Trophoblast cell (in vitro differentiated cells and primary cell): ENCODE data around the gene EIF5.

Source experiments
- DNase-seq, 2 donors: peaks; one replicate each; pipeline ENCODE4 v3.0.0-alpha.2; 2016
- H2AFZ ChIP-seq: 2 replicates; pipeline ENCODE4 v1.6.1; 2013; ENCODE audit warnings: low read length, moderate library complexity, mild to moderate bottlenecking; ENCODE audit not compliant: insufficient read depth, poor library complexity
- H2AK5ac ChIP-seq: 2 replicates; pipeline ENCODE4 v1.6.1; 2013; ENCODE audit warnings: mild to moderate bottlenecking, low read length
- H2BK120ac ChIP-seq: 2 replicates; pipeline ENCODE4 v1.6.1; 2013; ENCODE audit warnings: low read length, mild to moderate bottlenecking, moderate library complexity; ENCODE audit not compliant: insufficient read depth, poor library complexity
- H2BK12ac ChIP-seq: 2 replicates; pipeline ENCODE4 v1.6.1; 2013; ENCODE audit warnings: mild to moderate bottlenecking, low read length, moderate library complexity
- H2BK5ac ChIP-seq: 2 replicates; pipeline ENCODE4 v1.6.1; 2013; ENCODE audit warnings: low read length, low read depth, moderate library complexity, mild to moderate bottlenecking; ENCODE audit not compliant: poor library complexity
- H3K14ac ChIP-seq: 2 replicates; pipeline ENCODE4 v1.6.1; 2013; ENCODE audit warnings: mild to moderate bottlenecking, low read length
- H3K18ac ChIP-seq: 2 replicates; pipeline ENCODE4 v1.6.1; 2013; ENCODE audit warnings: mild to moderate bottlenecking, low read length
- H3K23ac ChIP-seq: 2 replicates; pipeline ENCODE4 v1.6.1; 2013; ENCODE audit warnings: low read length
- H3K27ac ChIP-seq: 2 replicates; pipeline ENCODE4 v1.5.1; 2013; ENCODE audit warnings: low read depth, mild to moderate bottlenecking, inconsistent platforms, low read length, moderate library complexity
- H3K27me3 ChIP-seq: 2 replicates; pipeline ENCODE4 v1.6.1; 2013; ENCODE audit warnings: inconsistent platforms, mild to moderate bottlenecking, low read length, moderate library complexity; ENCODE audit not compliant: insufficient read depth
- H3K36me3 ChIP-seq, 2 experiments: 1 replicate in 1 of 2; 2 replicates in 1 of 2; pipeline ENCODE4 v1.6.1; 2013; ENCODE audit warnings: low read length in 2 of 2, mild to moderate bottlenecking in 2 of 2, moderate library complexity in 1 of 2; ENCODE audit not compliant: insufficient read depth in 2 of 2, control insufficient read depth in 1 of 2
- H3K4ac ChIP-seq: 2 replicates; pipeline ENCODE4 v1.6.1; 2013; ENCODE audit warnings: low read depth, mild to moderate bottlenecking, low read length, moderate library complexity
- H3K4me1 ChIP-seq, 2 experiments: 1 replicate in 1 of 2; 2 replicates in 1 of 2; pipeline ENCODE4 v1.6.1; 2013; ENCODE audit warnings: low read length in 2 of 2, mild to moderate bottlenecking in 2 of 2, moderate library complexity in 1 of 2; ENCODE audit not compliant: insufficient read depth in 2 of 2, control insufficient read depth in 1 of 2
- H3K4me2 ChIP-seq: 2 replicates; pipeline ENCODE4 v1.6.1; 2013; ENCODE audit warnings: inconsistent platforms, mild to moderate bottlenecking, low read length, moderate library complexity
- H3K4me3 ChIP-seq: 2 replicates; pipeline ENCODE4 v1.5.1; 2013; ENCODE audit warnings: mild to moderate bottlenecking, low read depth, low read length, inconsistent platforms
- H3K79me1 ChIP-seq: one replicate; pipeline ENCODE4 v1.6.1; 2013; ENCODE audit warnings: low read length
- H3K79me2 ChIP-seq: 2 replicates; pipeline ENCODE4 v1.6.1; 2013; ENCODE audit warnings: low read length, mild to moderate bottlenecking; ENCODE audit not compliant: control insufficient read depth, insufficient read depth, poor library complexity
- H3K9ac ChIP-seq: 2 replicates; pipeline ENCODE4 v1.6.1; 2013; ENCODE audit warnings: mild to moderate bottlenecking, low read length
- H3K9me3 ChIP-seq: 2 replicates; pipeline ENCODE4 v1.6.1; 2013; ENCODE audit warnings: low read depth, mild to moderate bottlenecking, control low read depth, inconsistent platforms, low read length; ENCODE audit not compliant: insufficient read depth
- H4K12ac ChIP-seq: 2 replicates; pipeline ENCODE4 v1.6.1; 2013; ENCODE audit warnings: low read depth, mild to moderate bottlenecking, low read length, moderate library complexity
- H4K8ac ChIP-seq: 2 replicates; pipeline ENCODE4 v1.6.1; 2013; ENCODE audit warnings: low read depth, mild to moderate bottlenecking, low read length, moderate library complexity
- H4K91ac ChIP-seq: one replicate; pipeline ENCODE4 v1.6.1; 2013; ENCODE audit warnings: low read depth, mild to moderate bottlenecking, low read length, moderate library complexity
- WGBS: extraction: QIAGEN DNeasy Blood & Tissue Kit; methylation state at CpG from one replicate; pipeline ENCODE4 v1.1.7; 2013; ENCODE audit warnings: missing lambda C conversion rate; ENCODE audit not compliant: insufficient read length, insufficient coverage; ENCODE audit errors: extremely low coverage; 5-methylcytosine and 5-hydroxymethylcytosine counted together

The EIF5 gene

DNA sequence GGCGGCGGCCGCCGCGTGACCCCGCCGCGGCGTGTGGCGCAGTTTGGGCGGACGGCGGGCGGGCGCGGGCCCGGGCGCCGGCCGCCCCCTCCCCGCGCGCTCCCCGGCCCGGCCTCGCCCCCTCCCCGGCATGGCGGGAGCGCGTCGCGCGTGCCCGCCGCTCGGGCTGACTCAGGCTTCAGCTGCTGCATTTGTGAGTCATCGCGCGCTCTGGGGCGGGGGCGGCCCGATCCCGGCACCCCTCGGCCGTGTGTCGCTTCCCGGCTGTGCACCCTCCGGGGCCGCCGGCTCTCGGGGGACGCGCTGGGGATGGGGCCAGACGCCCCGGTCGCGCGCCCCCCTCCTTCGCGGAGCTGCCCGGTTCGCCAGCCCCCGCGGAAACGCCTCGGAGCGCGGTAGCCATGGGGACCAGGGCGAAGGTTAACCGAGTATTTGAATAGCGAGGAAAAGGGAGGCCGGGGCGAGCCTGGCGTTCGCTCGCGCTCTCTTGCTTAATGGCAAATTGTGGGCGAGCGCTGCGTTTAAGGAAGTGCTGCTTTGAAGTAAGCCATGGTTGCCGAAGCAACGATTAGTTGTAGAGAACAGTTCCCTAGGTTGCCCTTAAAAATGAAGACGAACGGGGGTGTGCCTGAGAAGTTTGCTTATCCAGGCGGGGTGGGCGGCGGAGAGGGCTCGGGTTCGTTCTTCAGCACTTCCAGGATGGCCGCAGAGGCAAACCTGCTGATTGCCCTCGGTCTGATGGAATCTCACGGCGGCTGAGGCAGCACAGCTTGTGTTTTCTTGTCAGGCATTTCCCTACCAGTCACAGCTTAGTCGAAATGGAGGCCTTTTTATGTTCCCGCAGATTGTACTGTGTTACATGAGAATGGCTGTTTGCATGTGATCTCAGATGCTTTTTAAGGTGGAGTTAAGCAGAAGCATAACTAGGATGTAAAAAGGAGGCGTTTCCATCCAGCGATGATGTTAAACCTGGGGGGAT is 896 bp downstream of the EIF5 start:
- Histone ChIP-seq H3K4me1 (peaks cover 0 to 2% of the 10 kb centered on the region in 2 experiments), H3K4me3 (peak overlapping the region; percentile 100), H3K4ac (peak overlapping the region; percentile 100), H2AFZ (peak overlapping the region; percentile 67), H3K27ac (peak overlapping the region; percentile 96), H2AK5ac (peak overlapping the region; percentile 76), H2BK12ac (no peak overlapping the region), H3K27me3 (no peaks in the 10 kb centered on the region), H4K8ac (peak overlapping the region; percentile 99), H3K79me1 (peaks cover 18% of the 10 kb centered on the region), H3K36me3 (peaks cover 13 to 45% of the 10 kb centered on the region in 2 experiments), H4K12ac (peak overlapping the region; percentile 99), H3K9me3 (no peaks in the 10 kb centered on the region), H3K18ac (peak overlapping the region; percentile 100), H4K91ac (peak overlapping the region; percentile 100), H2BK120ac (peak overlapping the region; percentile 58), H3K79me2 (peaks cover 16% of the 10 kb centered on the region), H2BK5ac (peak overlapping the region; percentile 99), H3K23ac (no peak overlapping the region), H3K4me2 (peak overlapping the region; percentile 80), H3K14ac (peak overlapping the region; percentile 100), H3K9ac (peak overlapping the region; percentile 100)
- peak; percentile 50 to 65 for DNase-seq
- no CpG with 5 or more reads among the region's 97 CpGs for WGBS

DNA sequence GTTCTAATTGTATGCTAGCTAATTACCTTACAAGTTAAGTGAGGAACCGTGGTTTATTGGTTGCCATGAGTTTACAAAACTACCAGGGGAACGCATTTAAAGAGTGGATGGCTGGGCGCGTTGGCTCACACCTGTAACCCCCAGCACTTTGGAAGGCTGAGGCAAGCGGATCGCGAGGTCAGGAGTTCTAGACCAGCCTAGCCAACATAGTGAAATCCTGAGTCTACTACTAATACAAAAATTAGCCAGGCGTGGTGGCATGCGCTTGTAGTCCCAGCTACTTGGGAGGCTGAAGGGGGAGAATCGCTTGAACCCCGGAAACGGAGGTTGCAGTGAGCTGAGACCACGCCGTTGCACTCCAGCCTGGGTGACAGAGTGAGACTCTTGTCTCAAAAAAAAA is 2.2 kb downstream of the EIF5 start:
- Histone ChIP-seq H3K27ac (no peak overlapping the region), H4K91ac (no peak overlapping the region), H2BK5ac (no peak overlapping the region), H3K4ac (no peak overlapping the region), H3K9me3 (no peaks in the 10 kb centered on the region), H3K79me2 (peaks cover 16% of the 10 kb centered on the region), H3K14ac (no peak overlapping the region), H2AFZ (no peak overlapping the region), H3K36me3 (peaks cover 15 to 55% of the 10 kb centered on the region in 2 experiments), H3K4me2 (peak overlapping the region; percentile 80), H3K4me1 (peaks cover 0 to 2% of the 10 kb centered on the region in 2 experiments), H3K4me3 (no peak overlapping the region), H3K79me1 (peaks cover 18% of the 10 kb centered on the region), H4K12ac (no peak overlapping the region), H2BK120ac (no peak overlapping the region), H3K18ac (no peak overlapping the region), H3K9ac (no peak overlapping the region), H4K8ac (no peak overlapping the region), H3K23ac (no peak overlapping the region), H2AK5ac (no peak overlapping the region), H2BK12ac (no peak overlapping the region), H3K27me3 (no peaks in the 10 kb centered on the region)
- no CpG with 5 or more reads among the region's 14 CpGs for WGBS
- no peak for DNase-seq

DNA sequence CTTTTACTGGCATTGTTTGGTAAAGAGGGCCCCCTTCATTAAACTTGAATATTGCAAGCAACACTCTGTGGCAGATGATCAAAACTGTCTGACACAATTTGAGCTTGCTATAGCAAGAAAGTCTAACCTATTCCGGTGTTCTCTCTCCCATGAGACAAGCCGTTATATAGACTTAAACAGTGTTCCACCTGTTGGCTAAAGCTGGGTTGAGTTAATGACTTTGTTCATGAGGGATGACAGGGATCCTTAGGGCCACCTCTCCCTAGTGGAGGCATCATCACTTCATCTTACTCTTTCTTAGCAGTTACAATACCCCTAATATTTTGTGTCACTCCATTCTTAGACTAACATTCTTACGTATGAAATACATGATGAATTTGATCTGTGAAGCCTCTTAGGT is 3.8 kb downstream of the EIF5 start:
- Histone ChIP-seq H3K9me3 (no peaks in the 10 kb centered on the region), H3K4ac (no peak overlapping the region), H3K27me3 (no peaks in the 10 kb centered on the region), H2BK120ac (no peak overlapping the region), H3K4me2 (no peak overlapping the region), H3K18ac (no peak overlapping the region), H2BK12ac (no peak overlapping the region), H3K9ac (no peak overlapping the region), H4K12ac (no peak overlapping the region), H3K79me1 (peaks cover 18% of the 10 kb centered on the region), H2AFZ (no peak overlapping the region), H3K79me2 (peaks cover 16% of the 10 kb centered on the region), H3K23ac (no peak overlapping the region), H4K91ac (no peak overlapping the region), H3K14ac (no peak overlapping the region), H3K4me3 (no peak overlapping the region), H4K8ac (no peak overlapping the region), H3K4me1 (no peaks in the 10 kb centered on the region), H2BK5ac (no peak overlapping the region), H2AK5ac (no peak overlapping the region), H3K36me3 (peaks cover 15 to 65% of the 10 kb centered on the region in 2 experiments), H3K27ac (no peak overlapping the region)
- no peak for DNase-seq
- no CpG with 5 or more reads among the region's 3 CpGs for WGBS

DNA sequence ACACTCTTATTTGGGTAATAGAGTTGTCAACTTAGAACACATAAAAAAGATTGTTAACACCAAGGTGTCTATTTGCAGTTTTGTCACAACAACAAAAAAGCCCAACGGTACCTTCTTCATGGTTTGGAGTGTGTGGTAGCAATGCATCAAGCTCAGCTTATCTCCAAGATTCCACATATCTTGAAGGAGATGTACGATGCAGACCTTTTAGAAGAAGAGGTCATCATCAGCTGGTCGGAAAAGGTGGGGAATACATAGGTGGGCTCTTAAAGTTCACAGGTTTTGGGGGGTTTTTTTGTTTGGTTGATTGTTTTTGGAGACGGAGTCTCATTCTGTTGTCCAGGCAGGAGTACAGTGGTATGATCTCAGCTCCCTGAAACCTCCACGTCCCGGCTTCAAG is 5.5 kb downstream of the EIF5 start:
- no peak overlapping the region for H2BK5ac ChIP-seq
- H3K23ac ChIP-seq, result no peak overlapping the region

More for the DNA sequence above, 5.5 kb downstream of the EIF5 start:
- no peak overlapping the region for H2AFZ ChIP-seq
- H3K4me2 ChIP-seq, result no peak overlapping the region
- H3K4me1 ChIP-seq, result no peaks in the 10 kb centered on the region
- no peaks in the 10 kb centered on the region for H3K27me3 ChIP-seq
- no peak overlapping the region for H4K12ac ChIP-seq
- peaks cover 19 to 78% of the 10 kb centered on the region in 2 experiments for H3K36me3 ChIP-seq
- H3K9ac ChIP-seq, result no peak overlapping the region
- no peak overlapping the region for H3K18ac ChIP-seq
- no peak overlapping the region for H3K4me3 ChIP-seq
- H3K9me3 ChIP-seq, result no peaks in the 10 kb centered on the region
- WGBS, result no CpG with 5 or more reads among the region's 6 CpGs
- H3K4ac ChIP-seq, result no peak overlapping the region
- no peak overlapping the region for H4K8ac ChIP-seq
- H3K79me2 ChIP-seq, result peaks cover 9% of the 10 kb centered on the region
- no peak overlapping the region for H2BK12ac ChIP-seq
- H3K27ac ChIP-seq, result no peak overlapping the region
- peaks cover 6% of the 10 kb centered on the region for H3K79me1 ChIP-seq
- no peak overlapping the region for H3K14ac ChIP-seq
- H4K91ac ChIP-seq, result no peak overlapping the region
- no peak for DNase-seq
- no peak overlapping the region for H2AK5ac ChIP-seq
- no peak overlapping the region for H2BK120ac ChIP-seq
